GM19397 (cell line): ENCODE results near the gene WDR5.
"Not testable (repeated sequence)": the region's sequence is repeated elsewhere in the genome, so short reads cannot be mapped to it uniquely, and the experiment has no call there.

Source experiments
- ATAC-seq: cut with Tn5 transposase; IDR thresholded peaks from one replicate; pipeline ENCODE4 v1.9.1; 2021; ENCODE audit warnings: mild to moderate bottlenecking, moderate library complexity; ENCODE audit not compliant: unreplicated experiment

The WDR5 gene

GRCh38 chr9:134135343-134136117 is at the start of gene WDR5:
Gene WDR5 (plus strand): TSS chr9:134136082. CDS start chr9:134139878, 3,796 bp downstream.
- ATAC-seq: peak; percentile 55

GRCh38 chr9:134088063-134088725 is 47.7 kb upstream of the WDR5 start:
- no peak for ATAC-seq

- ATAC-seq: no peak
These were observed 45.9 kb upstream of the WDR5 start for GRCh38 chr9:134089972-134090371.

GRCh38 chr9:134099123-134099761 is 36.6 kb upstream of the WDR5 start:
- no peak for ATAC-seq

- ATAC-seq: no peak
These were observed 35.8 kb upstream of the WDR5 start for GRCh38 chr9:134100040-134100439.

- not testable (repeated sequence) for ATAC-seq
These were observed 34.7 kb upstream of the WDR5 start for GRCh38 chr9:134101133-134101532.

- ATAC-seq: no peak
These were observed 34.2 kb upstream of the WDR5 start for GRCh38 chr9:134101623-134102149.

- ATAC-seq: no peak
These were observed 32.4 kb upstream of the WDR5 start for GRCh38 chr9:134103391-134103998.

- no peak for ATAC-seq
These were observed 24.8 kb upstream of the WDR5 start for GRCh38 chr9:134111064-134111463.

GRCh38 chr9:134112561-134112960 is 23.3 kb upstream of the WDR5 start:
- ATAC-seq: no peak

GRCh38 chr9:134118972-134119371 is 16.9 kb upstream of the WDR5 start:
- ATAC-seq: not testable (repeated sequence)

GRCh38 chr9:134123764-134124128 is 12.1 kb upstream of the WDR5 start:
- no peak for ATAC-seq

- no peak for ATAC-seq
These were observed 10.3 kb upstream of the WDR5 start for GRCh38 chr9:134125413-134126095.

GRCh38 chr9:134126373-134126772 is 9.5 kb upstream of the WDR5 start:
- ATAC-seq: no peak

- no peak for ATAC-seq
These were observed 8.8 kb upstream of the WDR5 start for GRCh38 chr9:134127065-134127580.

- ATAC-seq: no peak
These were observed 8.3 kb upstream of the WDR5 start for GRCh38 chr9:134127616-134128015.

- no peak for ATAC-seq
These were observed 6.9 kb upstream of the WDR5 start for GRCh38 chr9:134128727-134129679.

- ATAC-seq: no peak
These were observed 5.1 kb upstream of the WDR5 start for GRCh38 chr9:134130503-134131375.
